Measurements from ENCODE around the gene TCF12.

Gene TCF12

DNA sequence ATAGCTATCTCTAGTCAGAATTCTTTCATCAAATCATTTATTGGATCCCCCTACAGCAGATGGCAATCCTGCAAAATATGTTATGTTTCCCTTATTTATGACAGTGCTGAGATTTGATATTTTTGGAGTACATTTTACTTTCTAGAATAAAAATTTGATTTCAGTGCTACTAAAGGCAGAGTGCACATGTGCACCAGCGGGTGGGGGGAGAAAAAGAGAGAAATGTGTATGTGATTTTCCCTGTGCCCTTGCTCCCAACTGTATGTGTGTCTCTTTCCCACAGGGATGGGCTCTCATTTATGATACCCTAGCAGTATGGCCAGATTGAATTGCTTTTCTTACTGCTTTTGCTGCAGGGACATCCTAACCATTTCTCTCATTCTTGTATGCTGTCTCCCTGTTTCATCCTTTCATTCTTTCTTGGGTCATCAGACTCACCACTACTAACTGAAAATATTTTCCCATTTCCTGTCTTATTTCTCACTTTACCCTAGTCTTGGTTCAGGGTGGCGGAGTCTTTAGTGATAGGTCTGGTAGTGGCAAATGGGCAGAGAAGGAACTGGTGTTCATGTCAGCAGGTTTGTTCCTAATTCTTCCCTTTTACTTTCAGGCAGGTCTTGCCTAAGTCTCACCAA lies 140.7 kb downstream of the TCF12 start:
- TF ChIP-seq, protein P1, sequence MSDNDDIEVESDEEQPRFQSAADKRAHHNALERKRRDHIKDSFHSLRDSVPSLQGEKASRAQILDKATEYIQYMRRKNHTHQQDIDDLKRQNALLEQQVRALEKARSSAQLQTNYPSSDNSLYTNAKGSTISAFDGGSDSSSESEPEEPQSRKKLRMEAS (IDR thresholded peaks at IDR 0.05): no peak
- TF ChIP-seq RAD21 (IDR thresholded peaks at IDR 0.05; ENCODE audit: low read depth): no peak
- no peak for TF ChIP-seq YY1 (IDR thresholded peaks at IDR 0.05; ENCODE audit: low read depth)
- no peak for TF ChIP-seq REST (IDR thresholded peaks at IDR 0.05; ENCODE audit: low read depth)
- no peak for TF ChIP-seq CEBPB (IDR thresholded peaks at IDR 0.05)
- no peak for TF ChIP-seq CREB1 (IDR thresholded peaks at IDR 0.05; ENCODE audit: low read depth)
- no peak for TF ChIP-seq USF1 (IDR thresholded peaks at IDR 0.05)
- no peak for TF ChIP-seq TCF12 (IDR thresholded peaks at IDR 0.05; ENCODE audit: low read depth)
- no peak for TF ChIP-seq TAF1 (IDR thresholded peaks at IDR 0.05; ENCODE audit: low read depth)
- no peak for TF ChIP-seq TEAD4 (IDR thresholded peaks at IDR 0.05)
- no peak for TF ChIP-seq ZBTB7A (IDR thresholded peaks at IDR 0.05; ENCODE audit: low read depth)

- TF ChIP-seq ZBTB7A (IDR thresholded peaks at IDR 0.05; ENCODE audit: low read depth) (no peak), YY1 (IDR thresholded peaks at IDR 0.05; ENCODE audit: low read depth) (no peak), EGR1 (IDR thresholded peaks at IDR 0.05) (no peak), USF1 (IDR thresholded peaks at IDR 0.05) (no peak), NFIC (IDR thresholded peaks at IDR 0.05) (no peak), CEBPB (IDR thresholded peaks at IDR 0.05) (no peak), TCF12 (IDR thresholded peaks at IDR 0.05; ENCODE audit: low read depth) (no peak), CREB1 (IDR thresholded peaks at IDR 0.05; ENCODE audit: low read depth) (no peak), TEAD4 (IDR thresholded peaks at IDR 0.05) (no peak)
These were observed 142.4 kb downstream of the TCF12 start for GRCh38 chr15:57060799-57061198.

DNA sequence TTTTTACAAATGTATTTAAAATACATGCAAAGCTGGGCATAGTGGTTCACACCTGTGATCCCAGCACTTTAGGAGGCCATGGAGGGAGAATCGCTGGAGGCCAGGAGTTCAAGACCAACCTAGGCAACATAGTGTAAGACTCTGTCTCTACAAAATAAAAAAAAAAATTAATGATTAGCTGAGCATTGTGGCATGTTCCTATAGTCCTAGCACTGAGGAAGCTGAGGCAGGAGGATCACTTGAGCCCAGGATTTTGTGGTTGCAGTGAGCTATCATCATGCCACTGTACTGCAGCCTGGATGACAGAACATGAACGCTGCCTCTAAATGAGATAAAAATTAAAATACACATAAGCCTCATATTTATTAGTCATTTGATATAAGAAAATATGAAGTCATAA lies 142.8 kb downstream of the TCF12 start:
- TF ChIP-seq CREB1 (IDR thresholded peaks at IDR 0.05; ENCODE audit: low read depth) (no peak), RAD21 (IDR thresholded peaks at IDR 0.05; ENCODE audit: low read depth) (no peak), CEBPB (IDR thresholded peaks at IDR 0.05) (no peak), FOXM1 (IDR thresholded peaks at IDR 0.05; ENCODE audit: borderline replicate concordance, low read depth) (no peak), USF1 (IDR thresholded peaks at IDR 0.05) (no peak), TCF12 (IDR thresholded peaks at IDR 0.05; ENCODE audit: low read depth) (no peak)
- TF ChIP-seq, protein P1 (IDR thresholded peaks at IDR 0.05): no peak

DNA sequence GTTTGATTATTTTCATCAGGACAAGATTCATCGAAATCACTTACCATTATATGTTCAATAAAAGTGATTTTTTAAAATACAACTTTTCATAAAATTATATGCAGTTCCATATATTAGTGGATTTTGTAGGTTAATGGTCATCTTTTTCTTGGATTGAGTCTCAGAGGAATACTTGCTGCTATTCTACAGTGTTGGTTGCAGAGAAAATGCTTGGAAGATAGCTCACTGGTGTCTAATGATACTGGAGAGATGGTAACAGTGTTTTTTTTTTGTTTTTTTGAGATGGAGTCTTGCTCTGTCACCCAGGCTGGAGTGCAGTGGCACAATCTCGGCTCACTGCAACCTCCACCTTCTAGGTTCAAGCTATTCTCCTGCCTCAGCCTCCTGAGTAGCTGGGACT lies 143.3 kb downstream of the TCF12 start:
- TF ChIP-seq RAD21 (IDR thresholded peaks at IDR 0.05; ENCODE audit: low read depth) (no peak), EGR1 (IDR thresholded peaks at IDR 0.05) (no peak), TAF1 (IDR thresholded peaks at IDR 0.05; ENCODE audit: low read depth) (no peak)

DNA sequence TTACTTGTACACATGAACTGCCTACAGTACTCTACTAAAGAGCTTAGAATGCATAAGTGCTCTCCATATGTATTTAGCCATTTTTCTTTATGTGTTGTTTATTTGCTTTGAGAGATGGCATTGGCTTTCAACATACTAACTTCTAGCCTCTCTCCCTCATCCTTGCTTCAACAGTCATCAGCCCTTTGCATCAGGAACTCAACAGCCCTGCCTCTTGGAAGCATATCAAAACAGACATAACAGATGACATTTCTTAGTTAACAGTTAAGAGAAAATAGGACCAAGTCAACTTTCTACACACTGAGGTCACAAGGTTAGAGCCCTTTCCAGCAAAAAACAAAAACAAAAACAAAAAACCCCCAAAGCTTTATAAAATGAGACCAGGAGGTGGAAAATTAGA lies 145.6 kb downstream of the TCF12 start:
- TF ChIP-seq EP300 (IDR thresholded peaks at IDR 0.05; ENCODE audit: borderline replicate concordance): no peak
- no peak for TF ChIP-seq TAF1 (IDR thresholded peaks at IDR 0.05; ENCODE audit: low read depth)
- no peak for TF ChIP-seq YY1 (IDR thresholded peaks at IDR 0.05; ENCODE audit: low read depth)
- no peak for TF ChIP-seq REST (IDR thresholded peaks at IDR 0.05; ENCODE audit: low read depth)
- no peak for TF ChIP-seq ZBTB7A (IDR thresholded peaks at IDR 0.05; ENCODE audit: low read depth)
- TF ChIP-seq CREB1 (IDR thresholded peaks at IDR 0.05; ENCODE audit: low read depth): no peak
- no peak for TF ChIP-seq EGR1 (IDR thresholded peaks at IDR 0.05)
- TF ChIP-seq CEBPB (IDR thresholded peaks at IDR 0.05): no peak
- no peak for TF ChIP-seq USF1 (IDR thresholded peaks at IDR 0.05)
- TF ChIP-seq NFIC (IDR thresholded peaks at IDR 0.05): no peak

DNA sequence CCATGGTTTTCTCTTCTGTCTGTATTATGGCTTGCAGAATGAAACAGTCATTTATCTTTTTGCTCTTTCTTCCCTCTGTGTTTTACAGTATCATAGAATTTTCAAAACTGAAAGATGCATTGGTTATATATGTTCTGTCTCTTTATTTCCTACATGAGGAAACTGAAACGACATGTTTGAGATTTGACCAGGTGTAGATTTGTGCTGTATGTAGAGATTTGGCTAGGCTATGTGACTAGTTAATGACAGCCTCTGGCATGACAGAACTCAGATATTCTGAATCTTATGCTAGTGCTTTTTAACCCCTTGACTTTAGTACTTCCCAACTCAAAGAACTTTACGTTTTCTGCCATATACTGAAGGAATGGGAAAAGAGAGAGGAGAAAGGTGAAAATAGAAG lies 151.0 kb downstream of the TCF12 start:
- TF ChIP-seq ZBTB7A (IDR thresholded peaks at IDR 0.05; ENCODE audit: low read depth) (no peak), REST (IDR thresholded peaks at IDR 0.05; ENCODE audit: low read depth) (no peak), FOXM1 (IDR thresholded peaks at IDR 0.05; ENCODE audit: borderline replicate concordance, low read depth) (no peak), NFIC (IDR thresholded peaks at IDR 0.05) (no peak), EP300 (IDR thresholded peaks at IDR 0.05; ENCODE audit: borderline replicate concordance) (no peak), TCF12 (IDR thresholded peaks at IDR 0.05; ENCODE audit: low read depth) (no peak)
- TF ChIP-seq, protein P1 (IDR thresholded peaks at IDR 0.05): no peak
